Hepatocyte (in vitro differentiated cells): ENCODE measurements around the gene CARS2. TPM values are rescaled to one million over a fixed set of nuclear protein-coding genes. Genes with fewer than 3 reads are reported as not detected.

ENCODE experiments used
- DNase-seq: peaks from one replicate; pipeline ENCODE4 v3.0.0-alpha.2; 2016; ENCODE audit warnings: low spot score
- H2AFZ ChIP-seq: fragments of 200-600 bp; sonication (generic); 2 replicates; pipeline ENCODE4 v1.6.0; 2016; ENCODE audit warnings: antibody characterized with exemption, mild to moderate bottlenecking
- H3K27ac ChIP-seq: fragments of 200-600 bp; sonication (generic); 2 replicates; pipeline ENCODE4 v1.5.1; 2016; ENCODE audit warnings: mild to moderate bottlenecking
- H3K27me3 ChIP-seq: fragments of 200-600 bp; sonication (generic); 2 replicates; pipeline ENCODE4 v1.6.1; 2016
- H3K36me3 ChIP-seq: fragments of 200-600 bp; sonication (generic); replicated peaks from 2 replicates; pipeline ENCODE4 v1.5.1; 2016; ENCODE audit warnings: low read depth; ENCODE audit not compliant: insufficient read depth
- H3K4me1 ChIP-seq: fragments of 200-600 bp; sonication (generic); 2 replicates; pipeline ENCODE4 v1.5.1; 2016; ENCODE audit warnings: mild to moderate bottlenecking, moderate library complexity; ENCODE audit not compliant: insufficient read depth
- H3K4me2 ChIP-seq: fragments of 200-600 bp; sonication (generic); 2 replicates; pipeline ENCODE4 v1.6.0; 2016
- H3K4me3 ChIP-seq: fragments of 200-600 bp; sonication (generic); 2 replicates; pipeline ENCODE4 v1.5.1; 2016; ENCODE audit warnings: mild to moderate bottlenecking
- H3K79me2 ChIP-seq: fragments of 200-600 bp; sonication (generic); 2 replicates; pipeline ENCODE4 v1.6.0; 2017; ENCODE audit warnings: mild to moderate bottlenecking
- H3K9me2 ChIP-seq: fragments of 200-600 bp; sonication (generic); replicated peaks from 2 replicates; pipeline ENCODE4 v1.6.0; 2017; ENCODE audit warnings: mild to moderate bottlenecking; ENCODE audit not compliant: insufficient read depth
- H3K9me3 ChIP-seq: fragments of 200-600 bp; sonication (generic); 2 replicates; pipeline ENCODE4 v1.5.1; 2016; ENCODE audit warnings: low read depth, mild to moderate bottlenecking
- H4K20me1 ChIP-seq: fragments of 200-600 bp; sonication (generic); 2 replicates; pipeline ENCODE4 v1.6.0; 2016; ENCODE audit warnings: mild to moderate bottlenecking; ENCODE audit not compliant: insufficient read depth, poor library complexity, severe bottlenecking
- CTCF ChIP-seq: fragments of 200-600 bp; sonication (generic); IDR thresholded peaks from 2 replicates; pipeline ENCODE4 v1.5.1; 2016; ENCODE audit warnings: antibody characterized with exemption, mild to moderate bottlenecking; ENCODE audit not compliant: poor library complexity
- EZH2 ChIP-seq: fragments of 200-600 bp; sonication (generic); IDR thresholded peaks from 2 replicates; pipeline ENCODE4 v1.6.1; 2016; ENCODE audit warnings: antibody characterized with exemption, mild to moderate bottlenecking, borderline replicate concordance
- EZH2phosphoT487 ChIP-seq: fragments of 200-600 bp; sonication (generic); IDR thresholded peaks from one replicate; pipeline ENCODE4 v1.6.1; 2018; ENCODE audit warnings: antibody characterized with exemption, mild to moderate bottlenecking, low read depth, moderate library complexity; ENCODE audit not compliant: unreplicated experiment, severe bottlenecking
- WGBS: methylation state at CpG from one replicate; pipeline ENCODE4 v1.1.6; 2016; ENCODE audit warnings: low lambda C conversion rate; ENCODE audit errors: missing lambda C conversion rate; 5-methylcytosine and 5-hydroxymethylcytosine counted together
- polyA plus RNA-seq: library from polyadenylated mRNA; unstranded; fragments of >200 nt; fragmentation: Nextera tagmentation; extraction: Ambion mirVana; gene quantifications from 2 replicates; pipeline ENCODE4 v1.2.1, GENCODE V29; 2016
- total RNA-seq: library from RNA; depleted of rRNA; stranded (reverse); fragments of >200 nt; gene quantifications from 2 replicates; pipeline ENCODE4 v1.2.3, GENCODE V29; 2014

The CARS2 gene
- total and polyA plus RNA-seq, 2 experiments from 2014 or later, result 72.9 to 105 TPM

DNA sequence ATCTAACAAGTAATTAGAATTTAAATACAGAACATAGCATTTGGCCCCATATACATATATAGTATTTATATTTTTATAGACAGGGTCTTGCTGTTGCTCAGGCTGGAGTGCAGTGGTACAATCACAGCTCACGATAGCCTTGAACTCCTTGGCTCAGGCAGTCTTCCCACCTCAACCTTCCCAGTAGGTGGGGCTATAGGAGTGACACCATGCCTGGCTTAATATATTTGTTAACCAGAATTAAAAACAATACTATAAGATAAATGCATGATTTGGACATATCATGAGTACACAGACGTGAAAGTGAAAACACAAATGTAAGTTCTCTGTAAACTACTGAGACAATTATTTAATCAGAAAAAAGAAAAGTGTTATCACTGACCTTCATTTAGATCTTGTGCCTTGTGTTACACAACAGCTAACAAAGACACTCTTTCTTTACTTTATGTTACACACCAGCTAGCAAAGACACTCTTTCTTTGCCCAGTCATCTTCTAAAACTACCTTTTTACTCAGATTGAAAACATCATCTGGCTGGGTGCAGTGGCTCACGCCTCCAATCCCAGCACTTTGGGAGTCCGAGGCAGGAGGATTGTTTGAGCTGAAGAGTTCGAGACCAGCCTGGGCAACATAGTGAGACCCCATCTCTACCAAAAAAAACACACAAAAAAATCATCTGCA lies 22.6 kb downstream of the CARS2 start:
- Histone ChIP-seq H3K27ac (no peak overlapping the region), H3K36me3 (no peaks in the 10 kb centered on the region), H4K20me1 (no peaks in the 10 kb centered on the region), H3K9me2 (no peaks in the 10 kb centered on the region), H2AFZ (no peak overlapping the region), H3K27me3 (no peaks in the 10 kb centered on the region), H3K4me2 (no peak overlapping the region), H3K79me2 (peaks cover 2% of the 10 kb centered on the region), H3K4me3 (no peak overlapping the region), H3K4me1 (peaks cover 16% of the 10 kb centered on the region), H3K9me3 (no peaks in the 10 kb centered on the region)
- no peak for DNase-seq
- TF ChIP-seq EZH2phosphoT487, result no peak
- no peak for TF ChIP-seq EZH2
- TF ChIP-seq CTCF, result peak; percentile 33
- 89% methylated on average over 5 of the region's 5 CpGs for WGBS

GRCh38 chr13:110682746-110683145 lies 23.2 kb downstream of the CARS2 start:
- H3K27me3 ChIP-seq, result no peaks in the 10 kb centered on the region

DNA sequence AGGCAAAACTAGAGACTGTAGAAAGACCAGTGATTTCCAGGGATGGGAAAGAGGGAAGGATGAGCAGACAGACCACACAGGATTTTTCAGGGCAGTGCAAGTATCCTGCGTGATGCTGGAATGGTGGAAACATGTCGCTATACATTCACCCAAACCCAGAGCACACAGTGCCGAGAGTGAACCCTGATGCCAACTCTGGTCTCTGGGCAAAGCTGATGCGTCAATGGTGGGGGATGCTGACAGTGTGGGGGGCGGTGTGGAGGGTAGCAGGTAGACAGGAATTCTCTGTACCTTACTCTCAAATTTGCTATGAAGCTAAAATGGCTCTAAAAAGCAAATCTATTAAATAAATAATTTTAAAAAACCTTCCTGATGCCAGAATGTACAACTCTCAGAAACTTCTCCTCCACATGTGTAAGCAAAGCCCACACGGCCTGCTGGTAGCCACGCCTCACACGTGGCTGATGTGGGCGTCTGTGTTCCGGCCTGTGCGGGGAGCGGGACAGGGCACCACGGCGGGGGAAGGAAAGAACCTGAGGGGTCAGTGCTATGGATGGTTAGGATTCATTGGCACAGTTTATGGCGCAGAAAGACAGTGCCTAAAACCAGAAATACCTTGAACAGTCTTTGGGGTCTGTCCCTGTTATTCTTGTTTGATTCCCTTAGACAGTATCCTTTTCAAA lies 23.9 kb downstream of the CARS2 start:
- Histone ChIP-seq H3K4me2 (no peak overlapping the region), H3K4me3 (no peak overlapping the region), H3K27me3 (no peaks in the 10 kb centered on the region), H3K79me2 (peaks cover 2% of the 10 kb centered on the region), H3K9me3 (no peaks in the 10 kb centered on the region), H3K4me1 (peaks cover 16% of the 10 kb centered on the region), H2AFZ (no peak overlapping the region), H3K36me3 (no peaks in the 10 kb centered on the region), H3K27ac (no peak overlapping the region), H4K20me1 (no peaks in the 10 kb centered on the region), H3K9me2 (no peaks in the 10 kb centered on the region)
- no peak for DNase-seq
- 91% methylated on average over 15 of the region's 15 CpGs for WGBS
- TF ChIP-seq EZH2phosphoT487, result no peak
- TF ChIP-seq EZH2, result no peak
- no peak for TF ChIP-seq CTCF

More at GRCh38 chr13:110682746-110683145, 23.2 kb downstream of the CARS2 start:
- no peaks in the 10 kb centered on the region for H3K36me3 ChIP-seq
- no peaks in the 10 kb centered on the region for H3K9me2 ChIP-seq
- no peak overlapping the region for H3K27ac ChIP-seq
- H3K9me3 ChIP-seq, result no peaks in the 10 kb centered on the region
- WGBS, result over 99% methylated on average over 12 of the region's 12 CpGs
- H3K4me3 ChIP-seq, result no peak overlapping the region
- no peak for DNase-seq
- H3K79me2 ChIP-seq, result peaks cover 2% of the 10 kb centered on the region
- no peaks in the 10 kb centered on the region for H4K20me1 ChIP-seq
- TF ChIP-seq CTCF (no peak), EZH2phosphoT487 (no peak), EZH2 (no peak)
- H3K4me1 ChIP-seq, result peaks cover 16% of the 10 kb centered on the region
- no peak overlapping the region for H2AFZ ChIP-seq
- no peak overlapping the region for H3K4me2 ChIP-seq
